ENCODE results near the gene CACNA1G.

- TF ChIP-seq CTCF (IDR thresholded peaks at IDR 0.05; ENCODE audit: poor library complexity) = no peak
- TF ChIP-seq EZH2 (IDR thresholded peaks at IDR 0.05; ENCODE audit: borderline replicate concordance) = no peak
- TF ChIP-seq EZH2phosphoT487 (IDR thresholded peaks at IDR 0.05; ENCODE audit: low read depth, severe bottlenecking, unreplicated experiment) = no peak
These were observed 115.8 kb downstream of the CACNA1G start for GRCh38 chr17:50676065-50676975.

Data from hepatocyte (in vitro differentiated cells).